HTR-8/SVneo (cell line): ENCODE results near the gene OLFML2A.
"Not testable (repeated sequence)": the region's sequence is repeated elsewhere in the genome, so short reads cannot be mapped to it uniquely, and the experiment has no call there.

Experiments used
- DNase-seq: peaks from one replicate; pipeline ENCODE4 v3.0.0; 2011; ENCODE audit warnings: low spot score, mixed read lengths; ENCODE audit not compliant: insufficient read length
- FAIRE-seq: peaks from 2 replicates; lab custom pipeline; 2011; peaks lifted over from hg19 to GRCh38; lab: Jason Lieb, UNC

Gene OLFML2A

GRCh38 chr9:124846467-124846866 is 69.5 kb downstream of the OLFML2A start:
- not testable (repeated sequence) for FAIRE-seq, DNase-seq

DNA sequence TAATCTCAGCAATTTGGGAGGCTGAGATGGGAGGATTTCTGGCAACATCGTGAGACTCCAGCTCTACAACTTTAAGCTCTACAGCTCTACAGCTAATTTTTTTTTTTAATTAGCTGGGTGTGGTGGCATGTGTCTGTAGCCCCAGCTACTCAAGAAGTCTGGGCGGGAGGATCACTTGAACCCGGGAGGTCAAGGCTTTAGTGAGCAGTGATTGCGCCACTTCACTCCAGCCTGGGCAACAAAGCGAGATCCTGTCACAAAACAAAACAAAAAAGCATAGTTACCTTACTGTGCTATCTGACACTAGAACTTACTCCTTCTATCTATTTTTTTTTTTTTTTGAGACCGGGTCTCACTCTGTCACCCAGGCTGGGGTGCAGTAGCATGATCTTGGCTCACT is 70.0 kb downstream of the OLFML2A start:
- FAIRE-seq (no peak), DNase-seq (no peak)

GRCh38 chr9:124849801-124850200 is 72.9 kb downstream of the OLFML2A start:
- no peak for FAIRE-seq
- DNase-seq: no peak

DNA sequence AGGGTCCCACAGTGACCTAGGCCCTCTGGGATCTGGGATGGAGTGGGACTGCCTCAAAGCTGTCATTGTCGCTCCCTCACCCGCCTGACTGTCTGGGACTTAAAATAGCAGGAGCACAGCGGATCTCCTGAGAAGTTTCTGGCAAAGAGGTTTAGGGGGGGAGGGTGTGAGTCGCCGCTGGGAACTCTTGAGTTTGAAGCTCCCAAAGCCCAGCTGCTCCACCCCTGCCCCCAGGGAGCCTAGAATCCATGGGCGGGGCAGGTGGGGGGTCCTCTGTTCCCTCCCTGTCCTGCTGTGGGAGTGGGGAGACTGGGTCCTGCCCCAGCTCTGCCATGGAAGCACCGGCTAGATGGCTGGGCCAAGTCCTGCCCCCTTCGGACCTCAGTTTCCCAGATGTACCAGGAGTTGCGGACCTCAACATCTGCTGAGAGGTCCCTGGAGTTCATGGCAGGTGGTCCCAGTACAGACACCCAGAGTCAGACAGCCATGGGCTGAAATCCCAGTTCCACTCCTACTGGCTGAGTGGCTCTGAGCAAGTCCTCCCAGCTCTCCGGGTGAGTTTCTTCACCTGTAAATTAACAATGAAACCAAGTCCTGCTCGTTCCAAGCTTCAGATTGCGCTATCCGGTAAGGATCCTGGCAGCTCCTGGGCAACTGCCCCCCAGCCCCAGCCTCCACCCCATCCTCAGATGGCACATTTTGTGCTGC is 75.3 kb downstream of the OLFML2A start:
- DNase-seq (no peak), FAIRE-seq (no peak)

GRCh38 chr9:124852829-124853531 is 76.0 kb downstream of the OLFML2A start, which contains the start of gene WDR38:
Gene WDR38, plus strand, starts transcription at chr9:124853460. Its CDS starts 72 bp downstream, at chr9:124853532.
- DNase-seq (peak; percentile 81), FAIRE-seq (peak; percentile 4)

- DNase-seq (no peak), FAIRE-seq (no peak)
These were observed 76.7 kb downstream of the OLFML2A start for GRCh38 chr9:124853605-124854143.

DNA sequence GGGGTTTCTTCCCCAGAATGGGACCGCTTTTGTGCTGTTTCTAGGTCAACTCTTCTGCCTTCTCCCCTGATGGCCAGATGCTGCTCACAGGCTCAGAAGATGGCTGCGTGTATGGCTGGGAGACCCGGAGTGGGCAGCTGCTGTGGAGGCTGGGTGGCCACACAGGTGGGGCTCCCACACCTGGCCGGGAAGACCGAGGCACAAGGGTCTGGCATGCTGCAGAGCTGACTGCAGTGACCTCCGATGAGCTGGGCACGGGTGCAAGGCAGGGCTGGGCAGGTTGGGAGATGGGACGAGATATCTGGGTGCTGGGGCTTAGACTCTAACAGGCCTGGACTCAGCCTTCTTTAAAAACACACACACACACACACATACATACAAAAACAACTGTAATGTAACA is 77.2 kb downstream of the OLFML2A start:
- FAIRE-seq (no peak), DNase-seq (no peak)

- DNase-seq (no peak), FAIRE-seq (no peak)
These were observed 77.9 kb downstream of the OLFML2A start for GRCh38 chr9:124854822-124855221.

GRCh38 chr9:124855566-124855943 is 78.6 kb downstream of the OLFML2A start:
- FAIRE-seq (no peak), DNase-seq (no peak)

DNA sequence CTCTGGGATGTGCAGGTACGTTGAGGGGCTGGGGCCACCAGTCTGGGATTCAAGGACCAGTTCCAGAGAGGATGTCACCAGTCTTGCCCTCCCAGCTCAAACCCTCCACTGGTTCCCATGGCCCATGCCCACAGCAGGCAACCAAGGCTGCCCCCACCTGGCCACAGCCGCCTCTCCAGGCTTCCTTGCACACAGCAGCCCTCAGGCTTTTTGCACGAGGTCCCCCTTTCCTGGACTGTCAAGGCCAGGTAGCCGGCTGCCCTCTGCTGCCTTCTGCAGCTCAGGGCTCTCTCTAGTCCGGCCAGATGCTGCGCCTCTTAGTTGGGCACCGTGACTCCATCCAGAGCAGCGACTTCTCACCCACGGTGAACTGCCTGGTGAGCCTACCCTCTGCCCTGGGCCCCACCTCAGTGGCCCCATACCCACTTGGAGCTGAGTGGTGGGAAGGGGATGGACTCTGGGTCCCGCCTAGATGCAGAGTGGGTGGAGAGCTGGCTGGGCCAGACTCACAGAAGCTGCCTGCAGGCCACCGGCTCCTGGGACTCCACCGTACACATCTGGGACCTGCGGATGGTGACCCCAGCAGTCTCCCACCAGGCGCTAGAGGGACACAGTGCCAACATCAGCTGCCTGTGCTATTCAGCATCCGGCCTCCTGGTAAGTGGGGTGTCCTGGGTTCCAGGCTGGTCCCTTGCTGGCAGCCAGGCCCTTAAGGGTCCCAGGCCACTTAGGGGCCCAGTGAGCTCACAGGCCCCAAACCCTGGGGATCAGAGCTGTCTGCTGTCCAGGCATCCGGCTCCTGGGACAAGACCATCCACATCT is 79.2 kb downstream of the OLFML2A start:
- FAIRE-seq (no peak), DNase-seq (no peak)

DNA sequence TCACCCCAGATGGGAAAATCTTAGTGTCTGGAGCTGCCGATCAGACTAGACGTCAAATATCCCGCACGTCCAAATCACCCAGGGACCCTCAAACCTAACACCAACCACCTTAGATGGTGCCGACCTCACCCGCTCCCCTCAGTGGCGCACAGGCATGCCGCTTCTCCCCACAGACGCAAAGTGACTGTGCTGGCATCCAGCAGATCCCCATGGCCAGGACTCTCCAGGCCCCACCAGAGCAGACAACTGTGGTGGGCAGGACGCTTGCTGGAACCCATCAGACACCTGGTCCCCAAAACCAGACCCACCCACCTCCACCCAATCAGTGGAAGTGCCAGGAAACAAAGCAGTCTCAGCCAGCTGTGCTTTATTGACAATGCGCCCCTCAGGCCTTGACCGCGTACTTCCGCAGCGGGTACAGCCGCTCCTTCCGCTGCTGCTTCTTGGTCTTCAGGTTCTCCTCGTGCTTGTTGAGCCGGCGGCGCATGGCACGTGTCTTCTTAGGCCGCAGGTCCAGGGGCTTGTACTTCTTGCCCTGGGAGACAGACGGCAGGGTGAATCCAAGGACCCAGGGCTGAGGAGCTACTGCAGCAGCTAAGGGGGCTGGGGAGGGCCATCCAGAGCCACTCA is 80.7 kb downstream of the OLFML2A start:
- FAIRE-seq (no peak), DNase-seq (no peak)

DNA sequence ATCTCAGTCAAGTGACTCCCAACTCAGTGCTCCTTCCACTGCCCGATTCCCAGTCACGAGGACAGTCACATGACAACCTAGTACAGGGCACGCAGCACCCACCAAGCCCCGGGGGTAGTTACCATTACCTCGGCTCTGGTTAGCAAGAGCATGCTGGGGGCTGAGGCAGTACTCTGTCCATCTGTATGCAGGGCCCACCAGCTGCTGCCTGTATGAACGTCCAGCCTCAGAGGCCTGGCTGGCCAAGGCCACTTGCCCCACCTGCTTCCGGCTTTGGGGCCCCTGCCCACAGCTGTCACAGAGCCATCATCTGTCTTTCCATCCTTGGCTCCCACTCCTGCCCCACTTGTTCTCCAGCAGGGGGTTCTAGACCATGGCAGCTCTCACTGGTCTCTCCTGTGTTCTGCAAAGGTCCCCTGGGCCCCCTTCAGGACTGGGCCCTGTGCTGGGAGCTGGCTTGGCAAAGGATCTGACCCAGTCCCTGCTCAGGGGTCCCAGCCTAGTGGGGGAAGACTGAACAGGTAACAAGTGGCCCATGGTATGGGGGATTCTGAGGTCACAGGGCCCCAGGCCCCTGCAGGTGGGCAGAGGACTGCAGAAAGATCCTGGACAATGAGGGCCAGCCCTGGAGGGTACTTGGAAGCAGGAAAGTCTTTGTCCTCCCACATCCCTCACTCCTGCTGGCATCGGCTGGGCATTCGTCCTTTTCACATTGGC is 81.6 kb downstream of the OLFML2A start:
- no peak for FAIRE-seq
- no peak for DNase-seq

DNA sequence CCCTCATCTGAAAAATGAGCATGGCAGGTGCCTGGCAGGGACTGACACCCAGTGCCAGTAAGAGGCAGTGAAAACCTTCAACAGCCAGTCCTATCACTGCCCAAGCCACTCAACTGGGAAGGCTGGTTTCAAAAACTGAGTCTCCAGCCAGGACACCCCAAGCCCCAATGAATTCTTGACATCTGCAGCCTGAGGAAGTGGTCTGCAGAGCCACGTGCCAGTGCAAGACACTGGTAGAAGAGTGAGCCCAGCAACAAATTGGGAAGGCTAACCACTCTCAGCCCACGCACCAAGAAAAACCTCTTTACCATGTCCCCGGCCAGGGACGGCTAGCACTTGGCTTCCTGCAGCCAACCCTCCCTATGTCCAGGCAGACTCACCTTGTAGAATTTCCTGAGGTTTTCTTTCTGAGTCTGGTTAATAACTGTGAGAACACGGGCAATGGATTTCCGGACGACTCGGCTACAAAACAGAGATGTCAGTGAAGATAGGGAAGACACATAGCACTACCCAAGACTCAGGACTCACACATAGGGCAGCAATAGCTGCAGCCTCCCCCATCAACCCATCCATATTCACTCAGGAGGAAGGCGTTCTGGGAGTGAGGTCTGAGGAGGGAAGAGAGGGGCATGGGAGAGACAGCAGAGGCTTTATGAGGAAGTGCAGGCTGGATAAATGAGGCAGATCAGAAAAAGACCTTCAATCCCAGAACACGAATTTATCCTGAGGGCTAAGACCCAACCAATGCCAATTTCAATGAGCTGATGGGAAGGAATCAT is 83.1 kb downstream of the OLFML2A start:
- no peak for FAIRE-seq
- DNase-seq: no peak

DNA sequence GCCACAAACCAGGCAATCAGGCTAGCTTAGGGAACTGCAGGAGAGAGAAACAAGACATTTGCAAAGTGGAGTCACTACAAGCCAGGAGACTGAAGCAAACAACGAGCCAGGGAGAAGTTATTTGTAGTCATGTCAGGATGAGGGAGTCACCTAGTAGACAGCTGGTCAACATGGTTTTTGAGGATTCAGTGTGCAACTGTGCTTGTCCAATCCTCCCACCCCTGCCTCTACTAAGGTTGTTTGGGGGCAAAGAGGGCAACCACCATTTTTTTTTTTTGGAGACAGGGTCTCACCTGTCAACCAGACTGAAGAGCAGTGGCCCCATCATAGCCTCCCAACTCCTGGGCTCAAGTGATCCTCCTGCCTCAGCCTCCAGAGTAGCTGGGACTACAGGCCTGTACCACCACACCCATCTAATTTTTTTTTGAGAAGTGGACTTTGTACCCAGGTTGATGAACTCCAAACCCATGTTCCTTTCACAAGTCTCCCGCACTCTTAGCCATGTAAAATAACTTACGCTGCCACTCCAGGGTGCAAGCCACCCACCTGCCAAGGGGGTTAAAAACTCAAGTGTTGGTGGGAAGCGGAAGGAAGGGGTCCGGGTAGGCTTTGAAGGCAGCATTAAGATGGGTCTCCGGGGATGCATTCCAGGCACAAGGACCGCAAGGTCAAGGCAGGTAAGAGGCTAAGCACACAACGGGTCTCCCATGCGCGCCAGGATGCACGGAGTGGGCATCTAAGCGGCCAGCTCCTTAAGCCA is 83.8 kb downstream of the OLFML2A start:
- no peak for DNase-seq
- FAIRE-seq: no peak

DNA sequence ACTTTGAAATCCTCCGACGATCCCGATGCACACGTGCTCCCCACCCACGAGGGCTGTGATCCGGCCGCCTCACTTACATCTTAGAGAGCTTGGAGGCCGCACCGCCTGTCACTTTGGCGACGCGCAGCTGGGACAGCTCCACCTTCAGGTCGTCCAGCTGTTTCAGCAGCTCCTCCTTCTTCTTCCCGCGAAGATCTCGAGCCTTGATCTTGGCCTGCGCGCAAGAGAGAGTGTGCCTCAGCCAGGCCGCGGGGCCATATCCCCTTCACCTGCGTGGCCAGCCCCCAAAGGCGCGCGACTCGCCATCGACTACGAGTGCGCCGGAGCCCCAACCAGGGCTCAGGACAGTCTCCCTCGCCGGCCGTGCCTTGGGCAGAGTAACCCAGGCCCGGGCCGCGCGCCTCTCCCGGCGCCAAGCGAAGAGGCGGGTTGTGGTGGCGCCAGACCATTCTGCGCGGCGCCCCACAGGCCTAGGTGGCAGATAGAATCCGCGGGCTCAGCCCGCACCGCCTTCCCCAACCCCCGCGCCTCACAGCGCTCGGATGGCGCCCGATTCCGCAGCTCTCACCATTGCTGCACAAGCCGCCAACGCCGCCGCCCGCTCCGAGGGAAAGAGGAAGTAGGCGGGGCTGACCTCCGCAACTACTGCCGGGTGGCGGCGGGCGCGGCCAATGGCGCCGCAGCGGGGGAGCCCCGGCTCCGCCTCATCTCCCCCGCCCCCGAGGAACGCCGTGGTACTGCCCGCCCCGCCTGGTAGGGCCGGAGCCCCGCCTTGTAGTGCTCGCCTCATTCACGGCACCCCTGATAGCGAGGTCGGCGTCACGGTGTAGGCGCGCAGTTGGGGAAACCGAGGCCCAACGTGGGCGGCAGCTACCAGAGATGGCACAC is 84.7 kb downstream of the OLFML2A start, which contains the start of the genes ARPC5L and RPL35:
Gene ARPC5L, plus strand, starts transcription at position 789 of the 888 bp plus-strand sequence. CDS start 7,161 bp downstream, outside the sequence.
Gene RPL35, minus strand, starts transcription at position 616 of the 888 bp plus-strand sequence. Its CDS starts 45 bp downstream, at position 571.
- DNase-seq: peak; percentile 90

GRCh38 chr9:124863371-124863871 is 86.5 kb downstream of the OLFML2A start:
- no peak for FAIRE-seq
- DNase-seq: no peak

More for the DNA sequence above, 84.7 kb downstream of the OLFML2A start, which contains the start of the genes ARPC5L and RPL35:
- FAIRE-seq: peak; percentile 74
